HG02610 (cell line): Measurements from ENCODE around the gene VIP.
"Not testable (repeated sequence)": the region's sequence is repeated elsewhere in the genome, so short reads cannot be mapped to it uniquely, and the experiment has no call there.

Experiments used
- ATAC-seq: cut with Tn5 transposase; IDR thresholded peaks from one replicate; pipeline ENCODE4 v1.9.1; 2021; ENCODE audit warnings: mild to moderate bottlenecking, moderate library complexity; ENCODE audit not compliant: unreplicated experiment

The VIP gene

GRCh38 chr6:152750694-152751093, at the start of gene VIP:
TSS of gene VIP (plus strand) at chr6:152750797. CDS start at chr6:152752178, 1,381 bp downstream.
- no peak for ATAC-seq

- no peak for ATAC-seq
These were observed 49.3 kb upstream of the VIP start for GRCh38 chr6:152701081-152701862.

GRCh38 chr6:152701863-152702401, 48.7 kb upstream of the VIP start:
- ATAC-seq: no peak

- ATAC-seq: not testable (repeated sequence)
These were observed 46.8 kb upstream of the VIP start for GRCh38 chr6:152703750-152704149.

- ATAC-seq: no peak
These were observed 45.3 kb upstream of the VIP start for GRCh38 chr6:152705327-152705726.

- ATAC-seq: no peak
These were observed 34.3 kb upstream of the VIP start for GRCh38 chr6:152716322-152716721.

GRCh38 chr6:152720974-152721373, 29.6 kb upstream of the VIP start:
- no peak for ATAC-seq

- no peak for ATAC-seq
These were observed 28.6 kb upstream of the VIP start for GRCh38 chr6:152721956-152722355.

- no peak for ATAC-seq
These were observed 27.2 kb upstream of the VIP start for GRCh38 chr6:152723398-152723797.

GRCh38 chr6:152726313-152726712, 24.3 kb upstream of the VIP start:
- ATAC-seq: no peak

GRCh38 chr6:152727507-152727906, 23.1 kb upstream of the VIP start:
- no peak for ATAC-seq

GRCh38 chr6:152734630-152735029, 16.0 kb upstream of the VIP start:
- ATAC-seq: no peak

- no peak for ATAC-seq
These were observed 13.8 kb upstream of the VIP start for GRCh38 chr6:152736687-152737273.

GRCh38 chr6:152745509-152746171, 5.0 kb upstream of the VIP start:
- ATAC-seq: no peak

- no peak for ATAC-seq
These were observed 4.4 kb upstream of the VIP start for GRCh38 chr6:152746172-152746553.

GRCh38 chr6:152748843-152749242, 1.8 kb upstream of the VIP start:
- no peak for ATAC-seq

GRCh38 chr6:152749336-152749735, 1.3 kb upstream of the VIP start:
- ATAC-seq: no peak

GRCh38 chr6:152765331-152765730, 14.7 kb downstream of the VIP start:
- ATAC-seq: no peak

GRCh38 chr6:152769159-152769558, 18.6 kb downstream of the VIP start:
- no peak for ATAC-seq

GRCh38 chr6:152769993-152770392, 19.4 kb downstream of the VIP start:
- no peak for ATAC-seq

GRCh38 chr6:152771061-152771687, 20.6 kb downstream of the VIP start:
- no peak for ATAC-seq
